Osteocyte (in vitro differentiated cells): ENCODE results near the gene NDST3. TPM values are rescaled to one million over a fixed set of nuclear protein-coding genes. Genes with fewer than 3 reads are reported as not detected.

ENCODE experiments used
- DNase-seq: peaks from one replicate; pipeline ENCODE4 v3.0.0; 2021; ENCODE audit warnings: mixed read lengths; ENCODE audit not compliant: unreplicated experiment; ENCODE audit errors: extremely low spot score
- H3K27ac Mint-ChIP-seq: one replicate; pipeline ENCODE4 v1.8.0; 2021; ENCODE audit warnings: mild to moderate bottlenecking, mixed read lengths; ENCODE audit not compliant: unreplicated experiment
- H3K27me3 Mint-ChIP-seq: one replicate; pipeline ENCODE4 v1.8.0; 2021; ENCODE audit warnings: mixed read lengths; ENCODE audit not compliant: unreplicated experiment
- H3K36me3 Mint-ChIP-seq: one replicate; pipeline ENCODE4 v1.8.0; 2021; ENCODE audit warnings: mixed read lengths; ENCODE audit not compliant: unreplicated experiment
- H3K4me1 Mint-ChIP-seq: one replicate; pipeline ENCODE4 v1.8.0; 2021; ENCODE audit warnings: mixed read lengths; ENCODE audit not compliant: unreplicated experiment
- H3K4me3 Mint-ChIP-seq: one replicate; pipeline ENCODE4 v1.8.0; 2021; ENCODE audit warnings: mild to moderate bottlenecking, moderate library complexity, mixed read lengths; ENCODE audit not compliant: unreplicated experiment
- H3K9me3 Mint-ChIP-seq: one replicate; pipeline ENCODE4 v1.8.0; 2021; ENCODE audit warnings: mixed read lengths; ENCODE audit not compliant: unreplicated experiment
- CTCF ChIP-seq: fragments of 200-600 bp; sonication (generic); IDR thresholded peaks from 2 replicates; pipeline ENCODE4 v1.5.0; 2021; ENCODE audit warnings: antibody characterized with exemption, mild to moderate bottlenecking, moderate library complexity
- total RNA-seq: library from RNA; stranded (reverse); gene quantifications from 2 replicates; pipeline ENCODE4 v1.2.1, GENCODE V29; 2021

NDST3 gene
- total RNA-seq, 1 donor from 2014 or later: 3.2 TPM

DNA sequence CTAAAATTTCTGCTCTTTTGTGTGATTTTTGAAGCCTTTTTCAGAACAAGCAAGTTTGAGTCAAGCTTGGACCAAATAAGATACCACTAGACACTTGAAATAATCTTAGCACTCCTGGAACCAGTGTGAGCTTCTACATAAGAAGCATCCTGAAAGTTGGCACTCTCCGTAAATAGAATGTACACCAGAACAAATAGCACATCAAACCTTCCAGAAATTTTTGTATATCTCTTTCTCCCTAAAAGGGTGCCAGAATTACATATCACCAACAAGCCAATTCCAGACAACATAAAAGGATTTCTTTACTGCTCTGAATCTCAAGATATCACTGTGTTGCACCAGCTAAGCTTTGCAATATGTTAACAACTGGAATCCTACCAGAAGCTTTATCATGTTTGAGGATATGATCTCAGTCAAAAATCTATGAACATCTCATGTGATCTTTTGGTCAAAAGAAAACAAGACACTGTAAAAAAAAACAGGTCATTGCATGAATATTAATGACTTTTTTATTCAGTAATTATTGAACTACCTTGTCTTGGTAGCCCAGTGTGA lies 201.4 kb downstream of the NDST3 start:
- no peak for DNase-seq
- Mint-ChIP-seq H3K4me3 (no peak overlapping the region), H3K36me3 (no peaks in the 10 kb centered on the region), H3K9me3 (no peaks in the 10 kb centered on the region), H3K27me3 (no peaks in the 10 kb centered on the region), H3K27ac (no peak overlapping the region), H3K4me1 (no peaks in the 10 kb centered on the region)
- TF ChIP-seq CTCF: no peak

GRCh38 chr4:118237531-118237930 lies 203.2 kb downstream of the NDST3 start:
- Mint-ChIP-seq H3K4me3 (no peak overlapping the region), H3K27ac (no peak overlapping the region)

DNA sequence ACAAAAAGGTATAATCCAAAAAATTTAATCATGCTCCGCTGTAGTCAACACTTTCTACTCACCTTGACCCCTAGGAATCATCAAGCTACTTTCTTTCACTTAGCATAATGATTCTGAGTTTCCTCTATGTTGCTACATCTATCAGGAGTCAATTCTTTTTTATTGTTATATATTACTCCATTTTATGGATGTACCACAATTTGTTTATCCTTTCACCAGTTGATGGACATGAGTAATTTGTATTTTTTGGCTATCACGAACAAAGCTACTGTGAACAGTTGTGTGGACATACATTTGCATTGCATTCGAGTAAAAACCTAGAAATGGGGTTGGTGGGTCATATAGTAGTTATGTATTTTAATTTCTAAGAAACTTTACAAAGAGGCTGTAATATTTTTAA lies 215.6 kb downstream of the NDST3 start:
- Mint-ChIP-seq H3K4me3 (no peak overlapping the region), H3K27ac (no peak overlapping the region), H3K36me3 (peaks cover 5% of the 10 kb centered on the region), H3K4me1 (no peaks in the 10 kb centered on the region), H3K27me3 (no peaks in the 10 kb centered on the region), H3K9me3 (peaks cover 8% of the 10 kb centered on the region)
- TF ChIP-seq CTCF: no peak
- DNase-seq: no peak

More at GRCh38 chr4:118237531-118237930, 203.2 kb downstream of the NDST3 start:
- no peak for DNase-seq
- Mint-ChIP-seq H3K27me3 (no peaks in the 10 kb centered on the region), H3K4me1 (no peaks in the 10 kb centered on the region), H3K9me3 (no peaks in the 10 kb centered on the region), H3K36me3 (no peaks in the 10 kb centered on the region)
- TF ChIP-seq CTCF: no peak

- Mint-ChIP-seq H3K27me3 (no peaks in the 10 kb centered on the region), H3K4me3 (no peak overlapping the region), H3K27ac (no peak overlapping the region), H3K4me1 (no peaks in the 10 kb centered on the region), H3K9me3 (peaks cover 7% of the 10 kb centered on the region), H3K36me3 (peaks cover 4% of the 10 kb centered on the region)
- TF ChIP-seq CTCF: no peak
- DNase-seq: no peak
Measured at GRCh38 chr4:118254368-118254767, 220.1 kb downstream of the NDST3 start.

GRCh38 chr4:118259111-118259510 lies 224.8 kb downstream of the NDST3 start:
- no peaks in the 10 kb centered on the region for H3K4me1 Mint-ChIP-seq
- H3K4me3 Mint-ChIP-seq: no peak overlapping the region
- no peaks in the 10 kb centered on the region for H3K36me3 Mint-ChIP-seq
- no peak overlapping the region for H3K27ac Mint-ChIP-seq
- TF ChIP-seq CTCF: no peak
- no peak for DNase-seq
- no peaks in the 10 kb centered on the region for H3K9me3 Mint-ChIP-seq
- no peaks in the 10 kb centered on the region for H3K27me3 Mint-ChIP-seq
